ENCODE results near the gene SIGLEC5. TPM values are rescaled to one million over a fixed set of nuclear protein-coding genes. Genes with fewer than 3 reads are reported as not detected.

The SIGLEC5 gene
- total RNA-seq, 2 donors from 2014 or later: not detected

DNA sequence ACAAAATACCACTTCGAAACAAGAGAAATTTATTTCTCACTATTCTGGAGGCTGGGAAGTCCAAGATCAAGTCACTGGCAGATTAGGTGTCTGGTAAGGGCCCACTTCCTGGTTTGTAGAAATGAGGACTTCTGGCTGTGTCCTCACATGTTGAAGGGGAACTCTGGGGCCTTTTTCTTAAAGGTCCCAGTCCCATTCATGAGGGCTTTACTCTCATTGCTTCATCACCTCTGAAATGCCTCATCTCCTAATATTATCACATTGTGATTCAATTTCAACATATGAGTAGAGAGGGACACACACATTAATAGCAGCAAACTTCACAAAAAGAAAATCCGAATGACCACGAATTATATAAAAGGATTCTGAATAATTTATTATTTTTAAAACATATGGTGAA, 38.0 kb upstream of the SIGLEC5 start:
- H3K27me3 Mint-ChIP-seq (ENCODE audit: insufficient read depth): peaks cover 33% of the 10 kb centered on the region
- no peak overlapping the region for H3K4me3 Mint-ChIP-seq
- Histone ChIP-seq H3K9ac (ENCODE audit: extremely low read depth, low read length, poor library complexity, severe bottlenecking) (no peak overlapping the region), H3K4me3 (ENCODE audit: low read length) (no peak overlapping the region), H3K4me1 (ENCODE audit: control insufficient read depth, insufficient read depth, low read length) (no peaks in the 10 kb centered on the region), H3K9me3 (ENCODE audit: control insufficient read depth, low read length) (no peaks in the 10 kb centered on the region), H3K27ac (ENCODE audit: low read depth, low read length) (no peak overlapping the region), H3K27me3 (ENCODE audit: control insufficient read depth, insufficient read depth, low read length, poor library complexity, severe bottlenecking) (peaks cover 4% of the 10 kb centered on the region), H3K36me3 (ENCODE audit: control insufficient read depth, insufficient read depth, low read length) (no peaks in the 10 kb centered on the region)
- DNase-seq: no peak
- H3K27ac Mint-ChIP-seq: no peak overlapping the region
- 40 to 50% methylated on average over 1 of the region's 3 CpGs for WGBS, 2 experiments (ENCODE audit: insufficient coverage in 1 of 2, insufficient read length in 1 of 2)
- no peaks in the 10 kb centered on the region for H3K4me1 Mint-ChIP-seq
- H3K36me3 Mint-ChIP-seq (ENCODE audit: low read depth): no peaks in the 10 kb centered on the region
- TF ChIP-seq, protein P1, sequence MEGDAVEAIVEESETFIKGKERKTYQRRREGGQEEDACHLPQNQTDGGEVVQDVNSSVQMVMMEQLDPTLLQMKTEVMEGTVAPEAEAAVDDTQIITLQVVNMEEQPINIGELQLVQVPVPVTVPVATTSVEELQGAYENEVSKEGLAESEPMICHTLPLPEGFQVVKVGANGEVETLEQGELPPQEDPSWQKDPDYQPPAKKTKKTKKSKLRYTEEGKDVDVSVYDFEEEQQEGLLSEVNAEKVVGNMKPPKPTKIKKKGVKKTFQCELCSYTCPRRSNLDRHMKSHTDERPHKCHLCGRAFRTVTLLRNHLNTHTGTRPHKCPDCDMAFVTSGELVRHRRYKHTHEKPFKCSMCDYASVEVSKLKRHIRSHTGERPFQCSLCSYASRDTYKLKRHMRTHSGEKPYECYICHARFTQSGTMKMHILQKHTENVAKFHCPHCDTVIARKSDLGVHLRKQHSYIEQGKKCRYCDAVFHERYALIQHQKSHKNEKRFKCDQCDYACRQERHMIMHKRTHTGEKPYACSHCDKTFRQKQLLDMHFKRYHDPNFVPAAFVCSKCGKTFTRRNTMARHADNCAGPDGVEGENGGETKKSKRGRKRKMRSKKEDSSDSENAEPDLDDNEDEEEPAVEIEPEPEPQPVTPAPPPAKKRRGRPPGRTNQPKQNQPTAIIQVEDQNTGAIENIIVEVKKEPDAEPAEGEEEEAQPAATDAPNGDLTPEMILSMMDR (conservative IDR thresholded peaks at IDR 0.05): no peak
- no peaks in the 10 kb centered on the region for H3K9me3 Mint-ChIP-seq

DNA sequence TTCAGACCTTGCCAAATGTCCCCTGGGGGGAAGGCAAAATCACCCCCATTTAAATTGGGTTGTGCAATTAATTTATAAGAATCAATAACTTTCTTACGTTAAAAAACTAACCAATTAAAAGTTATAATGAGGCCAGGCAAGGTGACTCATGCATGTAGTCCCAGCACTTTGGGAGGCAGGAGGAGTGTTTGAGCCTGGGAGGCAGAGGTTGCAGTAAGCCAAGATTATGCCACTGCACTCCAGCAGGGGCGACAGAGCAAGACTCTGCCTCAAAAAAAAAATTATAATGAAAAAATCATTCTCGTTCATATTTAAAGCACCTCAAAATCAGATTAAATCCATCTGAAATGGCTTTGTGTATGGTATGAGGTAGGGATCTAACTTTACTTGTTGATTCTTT, 34.8 kb upstream of the SIGLEC5 start:
- Mint-ChIP-seq H3K27me3 (ENCODE audit: insufficient read depth) (peaks cover 33% of the 10 kb centered on the region), H3K36me3 (ENCODE audit: low read depth) (no peaks in the 10 kb centered on the region), H3K4me3 (no peak overlapping the region), H3K9me3 (no peaks in the 10 kb centered on the region), H3K27ac (no peak overlapping the region), H3K4me1 (no peaks in the 10 kb centered on the region)
- WGBS, 2 experiments (ENCODE audit: insufficient coverage in 1 of 2, insufficient read length in 1 of 2): 67% methylated on average over 2 of the region's 3 CpGs; no CpG with 5 or more reads in 1 of the 2 experiments
- Histone ChIP-seq H3K27ac (ENCODE audit: low read depth, low read length) (no peak overlapping the region), H3K4me3 (ENCODE audit: low read length) (no peak overlapping the region), H3K4me1 (ENCODE audit: control insufficient read depth, insufficient read depth, low read length) (no peaks in the 10 kb centered on the region), H3K9ac (ENCODE audit: extremely low read depth, low read length, poor library complexity, severe bottlenecking) (no peak overlapping the region), H3K27me3 (ENCODE audit: control insufficient read depth, insufficient read depth, low read length, poor library complexity, severe bottlenecking) (peaks cover 4% of the 10 kb centered on the region), H3K36me3 (ENCODE audit: control insufficient read depth, insufficient read depth, low read length) (no peaks in the 10 kb centered on the region), H3K9me3 (ENCODE audit: control insufficient read depth, low read length) (no peaks in the 10 kb centered on the region)
- TF ChIP-seq, protein P1 (conservative IDR thresholded peaks at IDR 0.05): peak; percentile 45
- DNase-seq: no peak

- no peak overlapping the region for H3K27ac ChIP-seq (ENCODE audit: low read depth, low read length)
- peaks cover 33% of the 10 kb centered on the region for H3K27me3 Mint-ChIP-seq (ENCODE audit: insufficient read depth)
- no peak overlapping the region for H3K9ac ChIP-seq (ENCODE audit: extremely low read depth, low read length, poor library complexity, severe bottlenecking)
- TF ChIP-seq, protein P1 (conservative IDR thresholded peaks at IDR 0.05): no peak
- H3K27me3 ChIP-seq (ENCODE audit: control insufficient read depth, insufficient read depth, low read length, poor library complexity, severe bottlenecking): peaks cover 4% of the 10 kb centered on the region
- no peaks in the 10 kb centered on the region for H3K9me3 Mint-ChIP-seq
- H3K36me3 ChIP-seq (ENCODE audit: control insufficient read depth, insufficient read depth, low read length): no peaks in the 10 kb centered on the region
- H3K27ac Mint-ChIP-seq: no peak overlapping the region
- H3K4me3 Mint-ChIP-seq: no peak overlapping the region
- no peaks in the 10 kb centered on the region for H3K36me3 Mint-ChIP-seq (ENCODE audit: low read depth)
- no peaks in the 10 kb centered on the region for H3K9me3 ChIP-seq (ENCODE audit: control insufficient read depth, low read length)
- WGBS, 2 experiments (ENCODE audit: insufficient coverage in 1 of 2, insufficient read length in 1 of 2): 29% methylated on average over 1 of the region's 1 CpG
- H3K4me1 Mint-ChIP-seq: no peaks in the 10 kb centered on the region
- DNase-seq: no peak
- no peak overlapping the region for H3K4me3 ChIP-seq (ENCODE audit: low read length)
- no peaks in the 10 kb centered on the region for H3K4me1 ChIP-seq (ENCODE audit: control insufficient read depth, insufficient read depth, low read length)
Observed at GRCh38 chr19:51664131-51664530, 33.9 kb upstream of the SIGLEC5 start.

Measured in endodermal cell (in vitro differentiated cells).